ENCODE measurements around the gene TRERF1. TPM values are rescaled to one million over a fixed set of nuclear protein-coding genes. Genes with fewer than 3 reads are reported as not detected.

TRERF1 gene
- total and polyA plus RNA-seq, 2 experiments from 2014 or later: 11.2 to 20.6 TPM

DNA sequence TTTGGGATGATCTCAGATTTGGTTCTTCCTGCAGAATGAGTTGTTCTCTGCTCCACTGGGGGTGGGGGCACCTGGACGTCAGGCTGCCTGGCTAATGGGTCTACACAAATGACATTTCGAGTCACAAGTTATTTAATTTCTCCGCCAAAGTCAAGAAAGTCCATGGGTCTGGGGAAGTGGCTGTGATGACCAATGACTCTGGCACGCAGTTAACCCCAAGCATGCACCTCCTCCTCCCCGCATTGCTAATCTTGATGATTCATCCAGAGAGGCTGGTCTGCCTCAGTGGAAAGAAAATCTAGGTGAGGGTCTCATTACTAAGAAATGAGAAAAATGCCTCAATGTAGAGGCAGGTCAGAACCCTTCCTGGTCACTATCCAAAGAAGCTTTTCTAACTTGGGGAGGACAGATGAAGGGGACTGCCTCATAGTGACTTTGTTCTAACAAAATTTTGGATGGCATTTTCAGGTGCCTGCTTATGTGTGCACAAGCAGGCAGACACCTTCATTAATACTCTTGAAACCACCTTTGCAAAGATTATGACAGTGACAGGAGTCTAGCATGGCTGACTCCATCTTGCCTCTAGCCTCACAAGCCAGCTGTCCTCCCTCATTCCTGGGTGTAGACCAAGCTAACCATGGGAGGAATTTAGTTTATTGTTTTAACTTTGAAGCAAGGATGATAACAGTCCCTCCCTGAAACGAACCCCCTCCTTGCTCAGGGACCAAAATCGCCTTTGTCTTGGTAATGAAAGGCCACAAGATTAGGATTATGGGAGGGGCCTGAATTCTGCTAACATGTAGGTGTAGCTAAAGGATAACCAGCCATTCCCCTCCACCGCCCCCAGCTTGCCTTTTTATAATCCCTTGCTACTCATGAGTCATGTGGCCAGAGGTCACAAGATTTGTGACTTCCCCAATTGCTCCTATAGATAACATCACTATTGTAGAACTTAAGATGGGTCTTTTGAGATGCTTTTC, 135.4 kb downstream of the TRERF1 start (continued):
- TF ChIP-seq, protein P1, sequence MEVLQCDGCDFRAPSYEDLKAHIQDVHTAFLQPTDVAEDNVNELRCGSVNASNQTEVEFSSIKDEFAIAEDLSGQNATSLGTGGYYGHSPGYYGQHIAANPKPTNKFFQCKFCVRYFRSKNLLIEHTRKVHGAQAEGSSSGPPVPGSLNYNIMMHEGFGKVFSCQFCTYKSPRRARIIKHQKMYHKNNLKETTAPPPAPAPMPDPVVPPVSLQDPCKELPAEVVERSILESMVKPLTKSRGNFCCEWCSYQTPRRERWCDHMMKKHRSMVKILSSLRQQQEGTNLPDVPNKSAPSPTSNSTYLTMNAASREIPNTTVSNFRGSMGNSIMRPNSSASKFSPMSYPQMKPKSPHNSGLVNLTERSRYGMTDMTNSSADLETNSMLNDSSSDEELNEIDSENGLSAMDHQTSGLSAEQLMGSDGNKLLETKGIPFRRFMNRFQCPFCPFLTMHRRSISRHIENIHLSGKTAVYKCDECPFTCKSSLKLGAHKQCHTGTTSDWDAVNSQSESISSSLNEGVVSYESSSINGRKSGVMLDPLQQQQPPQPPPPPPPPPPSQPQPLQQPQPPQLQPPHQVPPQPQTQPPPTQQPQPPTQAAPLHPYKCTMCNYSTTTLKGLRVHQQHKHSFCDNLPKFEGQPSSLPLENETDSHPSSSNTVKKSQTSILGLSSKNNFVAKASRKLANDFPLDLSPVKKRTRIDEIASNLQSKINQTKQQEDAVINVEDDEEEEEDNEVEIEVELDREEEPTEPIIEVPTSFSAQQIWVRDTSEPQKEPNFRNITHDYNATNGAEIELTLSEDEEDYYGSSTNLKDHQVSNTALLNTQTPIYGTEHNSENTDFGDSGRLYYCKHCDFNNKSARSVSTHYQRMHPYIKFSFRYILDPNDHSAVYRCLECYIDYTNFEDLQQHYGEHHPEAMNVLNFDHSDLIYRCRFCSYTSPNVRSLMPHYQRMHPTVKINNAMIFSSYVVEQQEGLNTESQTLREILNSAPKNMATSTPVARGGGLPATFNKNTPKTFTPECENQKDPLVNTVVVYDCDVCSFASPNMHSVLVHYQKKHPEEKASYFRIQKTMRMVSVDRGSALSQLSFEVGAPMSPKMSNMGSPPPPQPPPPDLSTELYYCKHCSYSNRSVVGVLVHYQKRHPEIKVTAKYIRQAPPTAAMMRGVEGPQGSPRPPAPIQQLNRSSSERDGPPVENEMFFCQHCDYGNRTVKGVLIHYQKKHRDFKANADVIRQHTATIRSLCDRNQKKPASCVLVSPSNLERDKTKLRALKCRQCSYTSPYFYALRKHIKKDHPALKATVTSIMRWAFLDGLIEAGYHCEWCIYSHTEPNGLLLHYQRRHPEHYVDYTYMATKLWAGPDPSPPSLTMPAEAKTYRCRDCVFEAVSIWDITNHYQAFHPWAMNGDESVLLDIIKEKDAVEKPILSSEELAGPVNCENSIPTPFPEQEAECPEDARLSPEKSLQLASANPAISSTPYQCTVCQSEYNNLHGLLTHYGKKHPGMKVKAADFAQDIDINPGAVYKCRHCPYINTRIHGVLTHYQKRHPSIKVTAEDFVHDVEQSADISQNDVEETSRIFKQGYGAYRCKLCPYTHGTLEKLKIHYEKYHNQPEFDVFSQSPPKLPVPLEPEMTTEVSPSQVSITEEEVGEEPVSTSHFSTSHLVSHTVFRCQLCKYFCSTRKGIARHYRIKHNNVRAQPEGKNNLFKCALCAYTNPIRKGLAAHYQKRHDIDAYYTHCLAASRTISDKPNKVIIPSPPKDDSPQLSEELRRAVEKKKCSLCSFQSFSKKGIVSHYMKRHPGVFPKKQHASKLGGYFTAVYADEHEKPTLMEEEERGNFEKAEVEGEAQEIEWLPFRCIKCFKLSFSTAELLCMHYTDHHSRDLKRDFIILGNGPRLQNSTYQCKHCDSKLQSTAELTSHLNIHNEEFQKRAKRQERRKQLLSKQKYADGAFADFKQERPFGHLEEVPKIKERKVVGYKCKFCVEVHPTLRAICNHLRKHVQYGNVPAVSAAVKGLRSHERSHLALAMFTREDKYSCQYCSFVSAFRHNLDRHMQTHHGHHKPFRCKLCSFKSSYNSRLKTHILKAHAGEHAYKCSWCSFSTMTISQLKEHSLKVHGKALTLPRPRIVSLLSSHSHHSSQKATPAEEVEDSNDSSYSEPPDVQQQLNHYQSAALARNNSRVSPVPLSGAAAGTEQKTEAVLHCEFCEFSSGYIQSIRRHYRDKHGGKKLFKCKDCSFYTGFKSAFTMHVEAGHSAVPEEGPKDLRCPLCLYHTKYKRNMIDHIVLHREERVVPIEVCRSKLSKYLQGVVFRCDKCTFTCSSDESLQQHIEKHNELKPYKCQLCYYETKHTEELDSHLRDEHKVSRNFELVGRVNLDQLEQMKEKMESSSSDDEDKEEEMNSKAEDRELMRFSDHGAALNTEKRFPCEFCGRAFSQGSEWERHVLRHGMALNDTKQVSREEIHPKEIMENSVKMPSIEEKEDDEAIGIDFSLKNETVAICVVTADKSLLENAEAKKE (CRISPR knock-in tag; IDR thresholded peaks at IDR 0.05): no peak
- no peak for TF ChIP-seq POLR2AphosphoS5 (IDR thresholded peaks at IDR 0.05; ENCODE audit: low read depth)
- TF ChIP-seq, protein P2, sequence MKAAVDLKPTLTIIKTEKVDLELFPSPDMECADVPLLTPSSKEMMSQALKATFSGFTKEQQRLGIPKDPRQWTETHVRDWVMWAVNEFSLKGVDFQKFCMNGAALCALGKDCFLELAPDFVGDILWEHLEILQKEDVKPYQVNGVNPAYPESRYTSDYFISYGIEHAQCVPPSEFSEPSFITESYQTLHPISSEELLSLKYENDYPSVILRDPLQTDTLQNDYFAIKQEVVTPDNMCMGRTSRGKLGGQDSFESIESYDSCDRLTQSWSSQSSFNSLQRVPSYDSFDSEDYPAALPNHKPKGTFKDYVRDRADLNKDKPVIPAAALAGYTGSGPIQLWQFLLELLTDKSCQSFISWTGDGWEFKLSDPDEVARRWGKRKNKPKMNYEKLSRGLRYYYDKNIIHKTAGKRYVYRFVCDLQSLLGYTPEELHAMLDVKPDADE (IDR thresholded peaks at IDR 0.05): no peak
- no peak for TF ChIP-seq STAT1 (IDR thresholded peaks at IDR 0.05; ENCODE audit: unreplicated experiment)
- no peak for TF ChIP-seq EZH2 (IDR thresholded peaks at IDR 0.05; ENCODE audit: low read depth, unreplicated experiment)
- TF ChIP-seq ZNF331 (CRISPR knock-in tag; IDR thresholded peaks at IDR 0.05; ENCODE audit: low read depth): no peak

Measured in GM23338 (cell line).